ENCODE results near the gene NTPCR.

NTPCR gene

DNA sequence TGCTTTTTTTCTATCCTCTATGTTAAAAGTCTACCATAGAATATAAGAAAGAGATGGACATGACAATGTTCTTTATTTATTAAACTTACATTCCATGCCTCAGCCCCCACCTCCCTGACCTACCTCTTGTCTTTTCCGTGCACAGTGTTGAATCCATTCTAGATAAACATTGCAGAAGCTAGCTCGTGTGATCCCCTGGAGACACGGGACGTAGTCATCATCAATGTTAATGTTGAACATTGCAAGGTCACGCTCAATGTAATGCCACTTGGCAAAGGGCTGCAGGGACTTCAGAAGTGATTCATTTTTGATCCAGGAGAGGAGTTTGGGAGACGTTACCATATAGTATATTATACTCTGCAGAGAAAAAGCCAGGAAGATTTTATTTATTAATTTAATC, 66.4 kb downstream of the NTPCR start:
- TF ChIP-seq, protein P1, sequence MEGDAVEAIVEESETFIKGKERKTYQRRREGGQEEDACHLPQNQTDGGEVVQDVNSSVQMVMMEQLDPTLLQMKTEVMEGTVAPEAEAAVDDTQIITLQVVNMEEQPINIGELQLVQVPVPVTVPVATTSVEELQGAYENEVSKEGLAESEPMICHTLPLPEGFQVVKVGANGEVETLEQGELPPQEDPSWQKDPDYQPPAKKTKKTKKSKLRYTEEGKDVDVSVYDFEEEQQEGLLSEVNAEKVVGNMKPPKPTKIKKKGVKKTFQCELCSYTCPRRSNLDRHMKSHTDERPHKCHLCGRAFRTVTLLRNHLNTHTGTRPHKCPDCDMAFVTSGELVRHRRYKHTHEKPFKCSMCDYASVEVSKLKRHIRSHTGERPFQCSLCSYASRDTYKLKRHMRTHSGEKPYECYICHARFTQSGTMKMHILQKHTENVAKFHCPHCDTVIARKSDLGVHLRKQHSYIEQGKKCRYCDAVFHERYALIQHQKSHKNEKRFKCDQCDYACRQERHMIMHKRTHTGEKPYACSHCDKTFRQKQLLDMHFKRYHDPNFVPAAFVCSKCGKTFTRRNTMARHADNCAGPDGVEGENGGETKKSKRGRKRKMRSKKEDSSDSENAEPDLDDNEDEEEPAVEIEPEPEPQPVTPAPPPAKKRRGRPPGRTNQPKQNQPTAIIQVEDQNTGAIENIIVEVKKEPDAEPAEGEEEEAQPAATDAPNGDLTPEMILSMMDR (IDR thresholded peaks at IDR 0.05; ENCODE audit: extremely low read depth, missing control alignments): no peak
- no peak for DNase-seq (ENCODE audit: low spot score)

DNA sequence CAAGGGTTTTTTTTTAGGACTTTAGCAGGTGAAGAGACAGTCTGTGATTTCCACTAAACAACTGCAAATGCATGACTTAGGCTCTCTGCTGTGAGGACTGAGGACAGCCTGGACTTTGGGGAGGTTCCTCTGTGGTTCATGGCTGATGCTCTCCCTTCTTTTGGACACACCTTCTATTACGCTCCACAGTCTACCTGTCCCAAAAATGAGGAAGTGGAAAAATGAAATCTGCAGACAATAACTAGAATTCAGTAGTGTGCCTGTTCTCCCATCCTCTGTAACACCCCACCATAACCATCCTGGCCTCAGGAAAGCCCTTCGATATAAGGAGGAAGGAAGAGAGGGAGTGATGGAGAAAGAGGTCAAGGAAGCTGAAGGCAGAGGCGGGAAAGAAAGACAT, 68.7 kb downstream of the NTPCR start:
- TF ChIP-seq, protein P1 (IDR thresholded peaks at IDR 0.05; ENCODE audit: extremely low read depth, missing control alignments): no peak
- no peak for DNase-seq (ENCODE audit: low spot score)

DNA sequence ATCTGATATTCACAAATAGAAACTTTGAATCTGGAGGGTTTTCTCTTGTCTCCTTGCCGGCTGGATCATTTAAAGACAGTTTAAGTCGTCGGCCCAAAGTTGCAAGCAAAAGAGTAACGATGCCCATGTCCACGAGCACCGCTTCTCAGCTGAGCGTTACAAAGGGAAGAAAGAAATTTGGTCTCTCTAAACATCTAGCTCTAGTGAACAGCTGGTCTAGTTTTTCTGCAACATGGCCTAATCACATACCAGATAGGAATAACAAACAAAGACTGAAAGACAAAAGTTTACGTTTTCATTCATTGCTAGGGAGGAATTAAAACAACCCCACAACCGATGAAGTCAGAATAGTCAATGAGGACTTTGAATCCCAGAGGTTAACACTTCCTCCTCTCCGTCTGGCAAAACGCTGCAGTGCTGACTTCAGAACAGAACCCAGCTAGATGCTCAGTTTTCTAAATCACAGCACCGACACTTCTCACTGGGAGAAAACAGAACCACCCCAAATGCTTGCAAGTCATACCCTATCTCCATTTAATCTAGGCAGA, 69.4 kb downstream of the NTPCR start:
- TF ChIP-seq, protein P1 (IDR thresholded peaks at IDR 0.05; ENCODE audit: extremely low read depth, missing control alignments): no peak
- no peak for DNase-seq (ENCODE audit: low spot score)

DNA sequence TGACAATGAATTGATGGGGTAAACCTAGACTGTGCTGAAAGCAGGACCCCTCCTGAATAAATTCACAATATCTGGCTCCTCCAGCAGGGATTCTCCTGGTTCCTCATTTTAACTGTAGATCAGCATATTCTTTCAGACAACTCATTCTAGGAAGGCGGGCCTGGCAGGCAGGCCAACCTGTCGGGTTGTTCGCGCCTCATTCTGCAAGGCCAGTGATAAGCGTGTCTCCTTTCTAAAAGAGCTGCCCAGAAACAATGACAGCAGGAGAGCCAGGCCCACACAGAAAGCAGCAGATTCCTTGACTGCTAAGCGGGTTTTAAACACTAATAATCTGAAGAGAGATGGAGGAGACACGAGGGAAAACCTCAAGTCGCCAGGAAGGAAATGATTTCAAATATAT, 70.0 kb downstream of the NTPCR start:
- TF ChIP-seq, protein P1 (IDR thresholded peaks at IDR 0.05; ENCODE audit: extremely low read depth, missing control alignments): no peak
- no peak for DNase-seq (ENCODE audit: low spot score)

DNA sequence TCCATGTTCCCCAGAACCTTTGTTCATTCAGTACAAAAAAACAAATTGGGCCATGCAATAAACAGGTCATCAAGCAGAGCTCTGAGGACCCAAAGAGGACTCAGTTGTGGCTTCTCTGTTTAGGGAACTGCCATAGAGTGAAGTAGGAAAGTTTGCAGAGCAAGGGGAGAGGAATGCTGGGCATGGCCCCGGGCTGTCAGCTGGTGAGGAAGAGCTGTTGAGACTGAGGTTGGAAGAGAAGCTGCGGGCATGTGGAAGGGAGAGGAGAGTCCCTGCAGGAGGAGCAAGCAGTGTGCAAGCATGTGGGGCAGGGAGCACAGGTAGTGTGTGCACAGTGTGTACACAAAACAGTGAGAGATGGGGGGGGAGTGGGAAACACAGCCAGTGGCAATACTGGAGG, 71.8 kb downstream of the NTPCR start:
- TF ChIP-seq, protein P1 (IDR thresholded peaks at IDR 0.05; ENCODE audit: extremely low read depth, missing control alignments): no peak
- no peak for DNase-seq (ENCODE audit: low spot score)

DNA sequence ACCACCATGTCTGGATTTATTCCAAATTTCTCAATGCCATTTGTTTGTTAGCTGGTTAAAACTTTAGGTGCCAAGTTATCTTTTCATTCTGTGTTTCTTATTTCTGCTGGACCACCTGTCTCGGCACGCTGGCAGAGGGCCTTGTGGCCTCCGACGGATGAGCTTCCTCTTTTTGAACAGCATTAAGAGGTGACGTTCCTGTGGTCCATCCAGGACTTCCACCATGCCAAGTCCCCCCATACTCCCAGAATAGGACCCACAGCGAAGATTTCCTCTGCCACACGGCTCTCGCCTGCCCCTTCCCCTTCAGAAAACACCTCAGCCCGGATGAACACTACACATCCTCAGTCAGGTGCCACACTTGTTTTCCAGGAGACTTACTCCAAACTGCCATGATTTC, 73.8 kb downstream of the NTPCR start:
- TF ChIP-seq, protein P1 (IDR thresholded peaks at IDR 0.05; ENCODE audit: extremely low read depth, missing control alignments): no peak
- no peak for DNase-seq (ENCODE audit: low spot score)

DNA sequence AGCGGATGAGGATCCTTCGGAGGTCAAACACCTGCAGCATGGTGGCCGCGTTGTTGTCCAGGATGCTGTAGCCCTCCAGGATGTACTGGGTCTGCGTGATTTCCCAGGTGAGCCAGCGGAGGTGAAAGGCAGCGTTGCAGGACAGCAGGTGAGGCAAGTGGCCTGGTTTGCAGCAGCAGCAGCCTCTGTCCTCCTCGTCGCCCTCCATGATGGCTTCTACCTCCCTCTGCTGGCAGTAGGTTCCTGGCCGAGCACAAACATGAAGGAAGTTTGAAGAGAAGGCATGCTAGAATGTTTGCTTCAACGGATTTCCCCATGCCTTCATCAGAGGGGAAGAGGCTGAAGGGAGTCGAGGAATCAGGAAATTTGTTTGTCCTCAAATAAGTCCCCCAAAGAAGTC, 74.7 kb downstream of the NTPCR start:
- TF ChIP-seq, protein P1 (IDR thresholded peaks at IDR 0.05; ENCODE audit: extremely low read depth, missing control alignments): no peak
- DNase-seq (ENCODE audit: low spot score): peak; percentile 30
